Neutrophil (primary cell): ENCODE data around the gene EMC8.

ENCODE experiments used
- H3K27ac ChIP-seq: fragments of 200-600 bp; sonication (generic); 2 replicates; pipeline ENCODE4 v1.5.1; 2016; ENCODE audit warnings: mild to moderate bottlenecking, moderate library complexity
- H3K27me3 ChIP-seq: fragments of 200-600 bp; sonication (generic); 2 replicates; pipeline ENCODE4 v1.6.0; 2016; ENCODE audit warnings: mild to moderate bottlenecking
- H3K36me3 ChIP-seq: fragments of 200-600 bp; sonication (generic); 2 replicates; pipeline ENCODE4 v1.5.1; 2017
- H3K4me1 ChIP-seq, 2 experiments: fragments of 200-600 bp in 1 of 2; sonication (generic) in 1 of 2; 1 replicate in 1 of 2; 2 replicates in 1 of 2; pipeline versions ENCODE4 v1.5.1 to v1.6.1; 2013 to 2016; ENCODE audit warnings: low read depth in 1 of 2, low read length in 1 of 2, mild to moderate bottlenecking in 1 of 2, moderate library complexity in 1 of 2; ENCODE audit not compliant: control insufficient read depth in 1 of 2, insufficient read depth in 1 of 2
- H3K4me3 ChIP-seq, 2 experiments: fragments of 200-600 bp in 1 of 2; sonication (generic) in 1 of 2; 1 replicate in 1 of 2; 2 replicates in 1 of 2; pipeline ENCODE4 v1.5.1; 2013 to 2016; ENCODE audit warnings: low read depth in 1 of 2, low read length in 1 of 2, mild to moderate bottlenecking in 1 of 2, moderate library complexity in 1 of 2
- H3K9me3 ChIP-seq: fragments of 200-600 bp; sonication (generic); 2 replicates; pipeline ENCODE4 v1.5.1; 2016
- CTCF ChIP-seq: fragments of 200-600 bp; sonication (generic); IDR thresholded peaks from 2 replicates; pipeline ENCODE4 v1.5.1; 2016; ENCODE audit warnings: antibody characterized with exemption

EMC8 gene

DNA sequence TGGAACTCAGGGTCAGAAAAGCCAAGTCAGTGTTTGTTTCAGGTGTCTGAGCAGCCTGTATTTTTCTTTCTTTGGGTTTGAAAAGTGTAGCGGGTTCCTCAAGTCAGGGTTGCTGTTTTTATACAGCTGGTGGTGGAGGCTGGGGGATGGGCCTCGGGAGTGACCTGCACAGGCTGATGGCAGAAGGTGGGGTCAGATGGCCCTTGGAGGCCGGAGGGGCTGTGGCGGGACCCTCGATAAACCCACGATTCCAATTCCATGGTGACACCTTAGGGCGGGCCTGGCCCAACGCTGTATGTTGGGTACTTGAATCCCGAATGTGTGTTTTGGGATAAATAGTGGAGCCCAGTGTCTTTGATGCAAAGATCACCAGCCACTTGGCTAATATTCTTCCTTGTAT lies 28.8 kb upstream of the EMC8 start:
- Histone ChIP-seq H3K9me3 (no peaks in the 10 kb centered on the region), H3K27ac (no peak overlapping the region), H3K27me3 (peaks cover 94% of the 10 kb centered on the region), H3K36me3 (no peaks in the 10 kb centered on the region), H3K4me1 (peaks cover 9 to 11% of the 10 kb centered on the region in 2 experiments), H3K4me3 (no peak overlapping the region)
- TF ChIP-seq CTCF: no peak

DNA sequence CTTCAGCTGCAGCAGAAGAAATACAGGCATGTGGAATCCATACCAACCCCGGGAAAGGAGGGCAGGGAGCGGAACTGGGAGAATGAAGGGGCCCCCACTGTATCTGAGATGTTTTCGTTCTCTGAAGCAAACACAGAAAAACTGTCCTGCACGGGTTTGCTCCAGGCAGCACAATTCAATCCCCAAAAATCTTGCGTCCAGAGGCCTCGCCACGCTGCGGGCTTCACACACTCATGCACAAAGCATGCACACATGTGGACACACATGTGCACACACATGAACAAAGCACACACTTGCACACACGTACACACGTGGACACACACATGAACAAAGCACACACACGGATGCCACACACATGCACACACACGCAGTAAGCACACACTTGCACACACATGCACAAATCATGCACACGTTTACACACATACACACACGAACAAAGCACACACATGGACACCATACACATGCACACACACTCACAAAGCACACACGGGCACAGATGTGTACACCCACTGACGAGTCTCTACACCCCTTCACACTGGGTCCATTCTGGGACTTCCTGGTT lies 27.4 kb upstream of the EMC8 start:
- Histone ChIP-seq H3K27ac (no peak overlapping the region), H3K36me3 (no peaks in the 10 kb centered on the region), H3K4me3 (no peak overlapping the region), H3K9me3 (no peaks in the 10 kb centered on the region), H3K27me3 (peaks cover 92% of the 10 kb centered on the region), H3K4me1 (peaks cover 9 to 11% of the 10 kb centered on the region in 2 experiments)
- TF ChIP-seq CTCF: no peak

GRCh38 chr16:85825326-85825725 lies 26.0 kb upstream of the EMC8 start:
- TF ChIP-seq CTCF: no peak
- peaks cover 9 to 11% of the 10 kb centered on the region in 2 experiments for H3K4me1 ChIP-seq
- no peak overlapping the region for H3K27ac ChIP-seq
- no peaks in the 10 kb centered on the region for H3K36me3 ChIP-seq
- H3K9me3 ChIP-seq: no peaks in the 10 kb centered on the region
- no peak overlapping the region for H3K4me3 ChIP-seq
- peaks cover 92% of the 10 kb centered on the region for H3K27me3 ChIP-seq

DNA sequence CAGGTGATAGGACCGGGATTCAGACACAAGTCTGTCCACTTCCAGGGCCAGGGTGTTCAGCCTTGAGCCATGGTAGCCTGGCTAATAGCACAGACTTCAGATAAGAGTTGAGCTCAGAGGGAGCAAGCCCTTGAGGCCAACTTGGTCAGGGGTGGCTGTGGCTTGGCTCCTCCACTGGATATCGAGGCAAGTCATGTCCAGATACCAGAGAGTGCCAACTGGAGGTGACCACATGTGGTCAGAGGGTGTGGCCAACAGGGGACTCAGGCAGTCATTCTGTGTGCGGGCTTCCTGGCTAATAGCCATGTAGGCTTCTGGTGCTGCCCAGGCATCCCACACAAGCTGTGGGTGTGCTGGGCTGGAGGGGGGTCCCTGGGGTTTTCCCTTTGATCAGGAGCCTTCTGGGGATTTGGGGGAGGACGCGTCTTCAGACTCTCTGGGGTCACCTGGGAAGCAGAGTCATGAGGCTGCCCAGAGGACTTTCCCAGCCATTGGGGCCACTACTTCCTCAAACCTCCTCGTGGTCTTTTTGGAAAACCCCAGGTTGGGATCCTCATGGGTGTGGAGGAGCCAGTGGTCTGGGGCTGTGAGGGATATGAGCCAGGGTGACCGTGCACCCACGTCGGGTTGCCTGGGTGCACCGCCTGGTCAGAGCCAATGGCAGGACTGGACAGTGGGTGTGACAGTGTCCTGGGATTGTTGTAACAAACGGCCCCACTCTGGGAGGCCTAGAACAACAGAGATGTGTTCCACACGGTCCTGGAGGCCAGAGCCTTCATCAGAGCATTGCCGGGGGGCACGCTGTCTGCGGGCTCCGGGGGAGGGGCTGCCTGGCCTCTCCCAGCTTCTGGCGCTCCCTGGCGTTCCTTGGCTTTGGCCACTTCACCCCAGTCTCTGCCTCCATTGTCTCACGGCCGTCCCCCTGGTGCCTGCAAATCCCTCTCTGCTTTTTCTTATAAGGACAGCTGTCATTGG lies 25.1 kb upstream of the EMC8 start:
- peaks cover 92% of the 10 kb centered on the region for H3K27me3 ChIP-seq
- no peak for TF ChIP-seq CTCF

GRCh38 chr16:85823328-85823920 lies 24.1 kb upstream of the EMC8 start:
- Histone ChIP-seq H3K36me3 (no peaks in the 10 kb centered on the region), H3K27ac (no peak overlapping the region), H3K27me3 (peaks cover 88% of the 10 kb centered on the region), H3K4me1 (no peaks in the 10 kb centered on the region), H3K9me3 (no peaks in the 10 kb centered on the region), H3K4me3 (no peak overlapping the region)
- no peak for TF ChIP-seq CTCF

More for the DNA sequence above, 25.1 kb upstream of the EMC8 start:
- Histone ChIP-seq H3K36me3 (no peaks in the 10 kb centered on the region), H3K4me1 (peaks cover 2 to 4% of the 10 kb centered on the region in 2 experiments), H3K4me3 (no peak overlapping the region), H3K27ac (no peak overlapping the region), H3K9me3 (no peaks in the 10 kb centered on the region)
